Neural cell (in vitro differentiated cells): Measurements from ENCODE around the gene COX15. TPM values are rescaled to one million over a fixed set of nuclear protein-coding genes. Genes with fewer than 3 reads are reported as not detected.

Source experiments
- H2AFZ ChIP-seq: fragments of 200-600, 300-800 bp; sonication (generic), shearing (Covaris generic); 2 replicates; pipeline ENCODE4 v1.6.0; 2014; ENCODE audit warnings: low read depth, mild to moderate bottlenecking, antibody characterized with exemption, low read length, moderate library complexity
- H3F3A ChIP-seq: fragments of 200-600 bp; shearing (Covaris generic); 2 replicates; pipeline ENCODE4 v1.6.1; 2016; ENCODE audit warnings: mild to moderate bottlenecking, moderate library complexity, mixed read lengths, antibody characterized with exemption, low read length; ENCODE audit not compliant: insufficient read depth, poor library complexity, severe bottlenecking
- H3K27ac ChIP-seq: fragments of 200-600, 300-800 bp; sonication (generic), shearing (Covaris generic); 2 replicates; pipeline ENCODE4 v1.5.1; 2014; ENCODE audit warnings: mild to moderate bottlenecking, low read length, moderate library complexity
- H3K27me3 ChIP-seq: fragments of 300-800, 200-600 bp; sonication (generic), shearing (Covaris generic); 2 replicates; pipeline ENCODE4 v1.6.0; 2014; ENCODE audit warnings: mild to moderate bottlenecking, low read depth, low read length, moderate library complexity; ENCODE audit not compliant: insufficient read depth
- H3K36me3 ChIP-seq: fragments of 300-800, 200-600 bp; sonication (generic), shearing (Covaris generic); 2 replicates; pipeline ENCODE4 v1.5.1; 2014; ENCODE audit warnings: mild to moderate bottlenecking, antibody characterized with exemption, low read length, moderate library complexity; ENCODE audit not compliant: insufficient read depth
- H3K4me2 ChIP-seq: fragments of 300-800, 200-600 bp; sonication (generic), shearing (Covaris generic); 2 replicates; pipeline ENCODE4 v1.6.0; 2014; ENCODE audit warnings: mild to moderate bottlenecking, low read length
- H3K4me3 ChIP-seq: fragments of 300-800, 200-600 bp; sonication (generic), shearing (Covaris generic); 2 replicates; pipeline ENCODE4 v1.5.1; 2014; ENCODE audit warnings: mild to moderate bottlenecking, low read length, moderate library complexity
- H3K79me2 ChIP-seq: fragments of 200-600 bp; shearing (Covaris generic); replicated peaks from 2 replicates; pipeline ENCODE4 v1.6.0; 2014; ENCODE audit warnings: mild to moderate bottlenecking, low read length, moderate library complexity; ENCODE audit not compliant: insufficient read depth
- H3K9ac ChIP-seq: fragments of 300-800, 200-600 bp; sonication (generic), shearing (Covaris generic); 2 replicates; pipeline ENCODE4 v1.6.1; 2016; ENCODE audit warnings: mild to moderate bottlenecking, low read length, mixed read lengths
- H3K9me2 ChIP-seq: fragments of 200-600 bp; shearing (Covaris generic); 2 replicates; pipeline ENCODE4 v1.6.1; 2016; ENCODE audit warnings: mild to moderate bottlenecking, low read length, mixed read lengths; ENCODE audit not compliant: insufficient read depth
- H3K9me3 ChIP-seq: fragments of 200-600, 300-800 bp; sonication (generic), shearing (Covaris generic); 2 replicates; pipeline ENCODE4 v1.6.1; 2016; ENCODE audit warnings: mild to moderate bottlenecking, mixed run types, low read length, moderate library complexity, mixed read lengths
- H4K20me1 ChIP-seq: fragments of 200-600 bp; shearing (Covaris generic); 2 replicates; pipeline ENCODE4 v1.6.1; 2016; ENCODE audit warnings: mild to moderate bottlenecking, mixed run types; ENCODE audit not compliant: insufficient read depth
- CTCF ChIP-seq: fragments of 450-650 bp; IDR thresholded peaks from 2 replicates; pipeline ENCODE4 v1.5.1; 2014; ENCODE audit warnings: antibody characterized with exemption, mild to moderate bottlenecking, moderate library complexity; ENCODE audit not compliant: poor library complexity, severe bottlenecking
- EP300 ChIP-seq: fragments of 450-650 bp; conservative IDR thresholded peaks from 2 replicates; pipeline ENCODE4 v1.6.1; 2014; ENCODE audit warnings: antibody characterized with exemption, mild to moderate bottlenecking, moderate library complexity; ENCODE audit not compliant: poor library complexity, severe bottlenecking
- EZH2 ChIP-seq: fragments of 200-600, 300-800 bp; shearing (Covaris generic), sonication (generic); IDR thresholded peaks from 2 replicates; pipeline ENCODE4 v1.6.1; 2014; ENCODE audit warnings: antibody characterized with exemption, low read length, borderline replicate concordance, mild to moderate bottlenecking; ENCODE audit not compliant: insufficient read depth, poor library complexity, severe bottlenecking
- MXI1 ChIP-seq: fragments of 450-650 bp; conservative IDR thresholded peaks from 2 replicates; pipeline ENCODE4 v1.6.1; 2014; ENCODE audit warnings: antibody characterized with exemption, mild to moderate bottlenecking; ENCODE audit not compliant: poor library complexity, severe bottlenecking
- POLR2AphosphoS5 ChIP-seq: IDR thresholded peaks from 2 replicates; pipeline ENCODE4 v1.6.1; 2012
- RAD21 ChIP-seq: fragments of 450-650 bp; conservative IDR thresholded peaks from 2 replicates; pipeline ENCODE4 v1.6.1; 2014; ENCODE audit warnings: antibody characterized with exemption, mild to moderate bottlenecking, moderate library complexity
- REST ChIP-seq: IDR thresholded peaks from 2 replicates; pipeline ENCODE4 v1.6.1; 2012; ENCODE audit warnings: borderline replicate concordance
- SMC3 ChIP-seq: fragments of 450-650 bp; conservative IDR thresholded peaks from 2 replicates; pipeline ENCODE4 v1.6.1; 2014; ENCODE audit warnings: antibody characterized with exemption, mild to moderate bottlenecking, moderate library complexity; ENCODE audit not compliant: poor library complexity
- TAF1 ChIP-seq: IDR thresholded peaks from 2 replicates; pipeline ENCODE4 v1.6.1; 2012; ENCODE audit warnings: low read depth
- polyA plus RNA-seq: library from polyadenylated mRNA; depleted of rRNA; stranded (reverse); fragments of >200 nt; gene quantifications from 2 replicates; pipeline ENCODE4 v1.2.3, GENCODE V29; 2014

Gene COX15
- polyA plus RNA-seq, 1 donor from 2014 or later: 42.3 TPM

GRCh38 chr10:99709480-99710229 is 22.3 kb downstream of the COX15 start:
- Histone ChIP-seq H3K4me2 (no peak overlapping the region), H3K9me3 (no peaks in the 10 kb centered on the region), H3K36me3 (peaks cover 7% of the 10 kb centered on the region), H3K9ac (no peak overlapping the region), H3F3A (no peaks in the 10 kb centered on the region), H3K27ac (no peak overlapping the region), H4K20me1 (no peaks in the 10 kb centered on the region), H3K79me2 (no peaks in the 10 kb centered on the region), H2AFZ (no peak overlapping the region), H3K9me2 (no peaks in the 10 kb centered on the region), H3K27me3 (no peaks in the 10 kb centered on the region), H3K4me3 (no peak overlapping the region)
- TF ChIP-seq EP300: no peak
- no peak for TF ChIP-seq POLR2AphosphoS5
- no peak for TF ChIP-seq SMC3
- TF ChIP-seq EZH2: no peak
- no peak for TF ChIP-seq MXI1
- TF ChIP-seq RAD21: no peak
- TF ChIP-seq REST: no peak
- TF ChIP-seq CTCF: no peak
- no peak for TF ChIP-seq TAF1

DNA sequence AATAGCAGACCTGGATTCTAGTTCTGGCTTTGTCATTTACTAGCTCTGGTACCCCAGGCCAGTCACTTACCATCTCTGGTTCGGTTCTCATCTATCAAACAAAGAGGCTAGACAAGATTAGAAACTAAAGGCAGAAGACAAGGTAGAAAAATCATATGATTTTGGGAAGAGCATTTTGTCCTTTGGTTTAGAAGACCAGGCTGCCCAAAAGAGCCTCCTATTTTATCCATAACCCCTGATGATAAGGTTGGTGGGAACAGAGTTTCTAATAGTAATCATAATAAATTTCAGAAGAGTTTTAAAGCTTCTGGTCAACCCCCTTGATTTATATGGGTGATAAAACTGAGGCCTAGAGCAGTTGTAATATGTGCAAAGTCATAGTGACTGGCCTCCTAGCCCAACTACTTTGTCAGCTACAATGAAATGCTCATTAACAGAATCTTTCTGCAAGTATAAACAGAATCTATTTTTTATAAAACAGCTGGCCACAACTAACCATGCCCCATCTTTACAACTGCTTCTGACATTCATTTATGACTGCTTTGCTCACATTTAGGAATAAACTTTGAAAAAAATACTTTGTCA is 23.4 kb downstream of the COX15 start:
- no peak overlapping the region for H3K4me2 ChIP-seq
- no peak overlapping the region for H3K4me3 ChIP-seq
- H3K9ac ChIP-seq: no peak overlapping the region
- no peaks in the 10 kb centered on the region for H4K20me1 ChIP-seq
- H3K9me3 ChIP-seq: no peaks in the 10 kb centered on the region
- H3K27ac ChIP-seq: no peak overlapping the region
- TF ChIP-seq SMC3: no peak
- TF ChIP-seq TAF1: no peak
- no peak for TF ChIP-seq RAD21
- no peak for TF ChIP-seq EP300
- no peak for TF ChIP-seq EZH2
- no peak for TF ChIP-seq MXI1
- no peaks in the 10 kb centered on the region for H3K79me2 ChIP-seq
- no peaks in the 10 kb centered on the region for H3F3A ChIP-seq
- H3K9me2 ChIP-seq: no peaks in the 10 kb centered on the region
- H2AFZ ChIP-seq: no peak overlapping the region
- H3K36me3 ChIP-seq: peaks cover 7% of the 10 kb centered on the region
- no peaks in the 10 kb centered on the region for H3K27me3 ChIP-seq
